ENCODE measurements around the gene PPM1E. TPM values are rescaled to one million over a fixed set of nuclear protein-coding genes. Genes with fewer than 3 reads are reported as not detected.
"Not testable (repeated sequence)": the region's sequence is repeated elsewhere in the genome, so short reads cannot be mapped to it uniquely, and the experiment has no call there.

PPM1E gene
- total RNA-seq, 2 experiments from 2014 or later = not detected

DNA sequence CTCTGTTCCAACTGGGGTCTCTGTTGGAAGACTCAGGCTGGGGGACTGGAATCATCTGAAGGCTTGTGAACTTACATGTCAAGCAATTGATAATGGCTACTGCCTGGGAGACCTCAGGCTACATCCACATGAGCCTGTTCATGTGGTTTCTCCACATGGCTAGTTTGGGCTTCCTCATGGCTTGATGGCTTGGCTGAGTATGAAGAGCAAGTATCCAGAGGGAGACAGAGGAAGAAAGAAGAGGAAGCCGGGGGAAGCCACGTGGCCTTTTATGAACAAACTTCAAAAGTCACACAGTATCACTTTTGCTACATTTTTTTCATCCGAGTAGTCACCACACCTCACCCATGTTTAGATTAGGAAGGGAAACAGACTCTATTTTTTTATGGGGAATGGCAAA, 192.2 kb downstream of the PPM1E start:
- Mint-ChIP-seq H3K9me3 (peaks cover 18% of the 10 kb centered on the region), H3K27ac (no peak overlapping the region), H3K4me1 (no peaks in the 10 kb centered on the region), H3K36me3 (ENCODE audit: low read depth) (peaks cover 3% of the 10 kb centered on the region), H3K4me3 (no peak overlapping the region), H3K27me3 (peaks cover 9% of the 10 kb centered on the region)
- ChIA-PET POLR2A (no interaction called here), CTCF (no interaction called here)
- no peak for DNase-seq

DNA sequence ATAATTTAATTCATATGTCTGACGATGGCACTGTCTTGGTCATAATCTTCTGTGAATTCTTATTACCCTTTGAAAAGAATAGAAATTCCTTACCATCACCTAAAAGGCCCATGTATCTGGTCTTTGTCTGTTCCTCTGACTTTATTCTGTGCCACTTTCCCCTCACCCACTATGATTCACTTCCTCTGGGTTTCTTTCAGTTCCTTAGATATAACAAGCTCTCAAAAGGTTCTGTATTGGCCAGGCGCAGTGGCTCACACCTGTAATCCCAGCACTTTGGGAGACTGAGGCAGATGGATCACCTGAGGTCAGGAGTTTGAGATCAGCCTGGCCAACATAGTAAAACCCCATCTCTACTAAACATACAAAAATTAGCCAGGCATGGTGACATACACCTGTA, 198.7 kb downstream of the PPM1E start:
- H3K36me3 Mint-ChIP-seq (ENCODE audit: low read depth); H3K27ac Mint-ChIP-seq; H3K4me3 Mint-ChIP-seq; H3K4me1 Mint-ChIP-seq; POLR2A ChIA-PET; DNase-seq; H3K27me3 Mint-ChIP-seq; CTCF ChIA-PET: not testable (repeated sequence)
- H3K9me3 Mint-ChIP-seq = peaks cover 22% of the 10 kb centered on the region

DNA sequence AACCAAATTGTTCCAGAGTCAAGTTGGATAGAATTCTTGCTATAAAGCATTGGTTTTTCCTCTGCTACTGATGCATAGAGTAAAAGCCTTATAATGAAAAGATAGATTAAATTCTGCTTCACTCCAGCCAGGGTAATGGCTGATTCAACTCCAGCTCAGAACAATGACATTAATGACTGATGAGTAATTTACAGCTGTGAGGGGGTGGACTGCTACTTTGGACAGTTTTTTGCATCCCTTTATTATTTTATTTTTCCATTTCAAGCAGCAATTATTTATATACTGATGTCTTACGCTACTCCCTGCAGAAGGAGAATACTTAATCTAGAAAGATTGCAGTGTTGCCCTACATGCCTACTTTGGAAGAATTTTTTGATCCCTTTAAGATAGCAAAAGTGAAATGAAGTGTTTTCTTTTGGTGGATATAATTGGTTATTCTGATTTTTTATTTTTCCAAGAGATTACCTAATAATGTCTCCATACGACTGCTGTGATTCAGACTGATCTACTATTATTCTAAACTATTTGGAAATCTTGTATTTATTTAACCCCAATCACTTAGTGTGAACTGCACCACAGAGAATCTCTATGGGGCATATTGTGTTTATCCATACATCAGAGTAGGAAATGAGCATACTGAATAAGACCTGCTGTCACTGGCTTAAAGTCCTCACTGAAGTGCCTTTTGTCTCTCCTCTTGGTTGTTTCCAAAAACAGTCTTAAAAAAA, 201.5 kb downstream of the PPM1E start:
- Mint-ChIP-seq H3K27me3 (peaks cover 2% of the 10 kb centered on the region), H3K4me3 (no peak overlapping the region), H3K36me3 (ENCODE audit: low read depth) (no peaks in the 10 kb centered on the region), H3K9me3 (peaks cover 9% of the 10 kb centered on the region), H3K27ac (no peak overlapping the region), H3K4me1 (peaks cover 9% of the 10 kb centered on the region)
- no peak for DNase-seq
- ChIA-PET POLR2A (no interaction called here), CTCF (no interaction called here)

DNA sequence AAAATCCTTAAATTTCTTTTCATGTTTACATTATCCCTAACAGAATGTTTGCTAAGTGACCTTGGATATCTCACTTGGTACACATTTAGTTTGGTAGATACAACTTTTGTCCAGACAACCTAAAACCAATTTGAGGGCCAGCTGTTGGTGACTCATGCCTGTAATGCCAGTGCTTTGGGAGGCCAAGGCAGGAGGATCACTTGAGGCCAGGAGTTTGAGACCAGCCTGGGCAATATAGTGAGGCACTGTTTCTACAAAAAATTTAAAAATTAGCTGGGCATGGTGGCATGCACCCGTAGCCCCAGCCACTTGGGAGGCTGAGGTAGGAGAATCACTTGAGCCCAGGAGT, 202.0 kb downstream of the PPM1E start:
- H3K36me3 Mint-ChIP-seq (ENCODE audit: low read depth); H3K9me3 Mint-ChIP-seq; H3K4me3 Mint-ChIP-seq; H3K27ac Mint-ChIP-seq; DNase-seq; CTCF ChIA-PET; H3K27me3 Mint-ChIP-seq; H3K4me1 Mint-ChIP-seq; POLR2A ChIA-PET: not testable (repeated sequence)

DNA sequence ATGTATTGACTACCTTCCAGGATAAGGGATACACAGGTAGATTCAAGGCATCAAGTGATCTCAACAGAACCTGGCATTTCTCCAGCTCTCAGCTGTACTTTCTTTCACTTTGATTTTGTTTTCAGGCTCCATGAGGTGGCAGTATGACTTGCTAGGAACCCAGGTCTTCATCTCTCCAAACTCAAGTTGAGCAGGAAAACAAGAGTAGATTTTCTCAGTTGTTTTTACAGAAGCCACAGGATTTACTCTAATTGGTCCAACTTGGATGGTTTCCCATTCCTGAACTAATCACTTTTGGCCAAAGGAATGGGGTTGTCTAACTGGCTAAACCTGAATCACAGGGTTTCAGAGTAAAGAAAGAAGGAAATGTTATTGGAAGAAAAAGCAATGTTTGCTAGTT, 204.4 kb downstream of the PPM1E start:
- H3K27me3 Mint-ChIP-seq = peaks cover 2% of the 10 kb centered on the region
- POLR2A ChIA-PET = no interaction called here
- CTCF ChIA-PET = no interaction called here
- no peak overlapping the region for H3K27ac Mint-ChIP-seq
- no peaks in the 10 kb centered on the region for H3K9me3 Mint-ChIP-seq
- H3K4me3 Mint-ChIP-seq = no peak overlapping the region
- H3K36me3 Mint-ChIP-seq (ENCODE audit: low read depth) = no peaks in the 10 kb centered on the region
- no peaks in the 10 kb centered on the region for H3K4me1 Mint-ChIP-seq
- no peak for DNase-seq

DNA sequence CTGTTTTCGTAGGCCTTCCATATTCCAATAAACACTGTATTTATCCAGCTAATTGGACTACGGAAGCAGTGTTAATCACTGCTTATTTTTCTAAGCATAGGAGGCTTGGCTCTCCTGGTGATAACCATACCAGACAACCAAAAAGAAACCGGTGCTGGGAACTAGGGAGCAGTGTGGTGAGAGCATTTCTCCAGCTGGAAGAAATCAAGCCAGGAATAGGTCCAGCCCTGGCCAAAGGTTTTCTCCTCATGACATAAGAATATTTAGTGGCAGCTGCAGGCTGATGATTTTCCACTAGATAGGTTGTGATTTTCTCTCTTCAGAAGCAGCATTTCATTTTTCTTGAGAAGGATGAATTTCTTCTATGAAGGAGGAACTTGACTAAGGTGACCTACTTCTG, 209.6 kb downstream of the PPM1E start:
- Mint-ChIP-seq H3K4me3 (no peak overlapping the region), H3K9me3 (no peaks in the 10 kb centered on the region), H3K4me1 (peaks cover 12% of the 10 kb centered on the region), H3K36me3 (ENCODE audit: low read depth) (no peaks in the 10 kb centered on the region), H3K27me3 (peaks cover 8% of the 10 kb centered on the region), H3K27ac (no peak overlapping the region)
- POLR2A ChIA-PET = no interaction called here
- CTCF ChIA-PET = no interaction called here
- DNase-seq = no peak

DNA sequence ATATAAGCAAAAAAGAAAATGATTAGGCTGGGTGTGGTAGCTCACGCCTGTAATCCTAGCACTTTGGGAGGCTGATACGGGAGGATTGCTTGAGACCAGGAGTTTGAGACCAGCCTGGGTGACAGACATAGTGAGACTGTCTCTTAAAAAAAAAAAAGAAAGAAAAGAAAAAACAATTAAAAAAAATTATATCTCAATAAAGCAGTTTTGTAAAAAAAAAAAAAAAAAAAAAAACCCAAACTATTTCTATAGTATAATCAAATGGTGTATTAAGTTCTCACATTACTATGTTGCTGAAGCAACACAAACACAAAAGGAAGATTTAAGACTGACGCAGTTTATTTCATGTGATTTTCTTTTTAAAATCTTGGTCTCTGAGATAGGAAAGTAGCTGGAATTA, 210.6 kb downstream of the PPM1E start:
- Mint-ChIP-seq H3K27me3 (peaks cover 10% of the 10 kb centered on the region), H3K36me3 (ENCODE audit: low read depth) (no peaks in the 10 kb centered on the region), H3K27ac (no peak overlapping the region), H3K4me3 (no peak overlapping the region), H3K9me3 (no peaks in the 10 kb centered on the region), H3K4me1 (peaks cover 12% of the 10 kb centered on the region)
- CTCF ChIA-PET = no interaction called here
- POLR2A ChIA-PET = no interaction called here
- no peak for DNase-seq

DNA sequence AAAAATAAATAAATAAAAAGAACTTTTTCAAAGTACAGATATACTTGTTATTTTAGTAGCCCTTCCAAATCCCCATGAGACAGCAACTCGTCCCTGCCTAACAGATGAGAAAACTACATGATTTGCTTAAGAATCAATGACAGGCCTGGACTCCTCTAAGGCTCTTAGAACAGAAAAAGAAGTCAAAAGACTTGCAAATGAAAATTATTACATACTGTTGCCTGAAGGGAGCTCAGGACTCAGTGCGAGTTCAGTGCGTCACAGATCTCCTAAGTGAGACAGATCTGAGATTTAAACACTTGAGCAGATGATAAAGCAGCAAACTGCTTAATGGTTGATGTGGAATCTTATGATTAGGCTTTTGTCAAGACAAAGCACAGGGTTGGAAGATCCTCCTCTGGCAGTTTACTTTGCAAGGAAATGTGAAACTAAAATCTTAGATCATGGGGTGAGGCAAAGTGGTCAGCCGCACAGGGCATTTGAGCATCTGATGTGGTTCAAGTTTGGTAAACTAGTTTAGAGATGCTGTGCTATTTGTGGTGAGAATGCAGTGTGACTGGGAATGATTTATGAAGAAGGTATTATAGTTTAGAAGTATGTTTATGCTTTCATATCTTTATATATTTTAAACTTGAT, 212.9 kb downstream of the PPM1E start:
- no peak overlapping the region for H3K4me3 Mint-ChIP-seq
- no peaks in the 10 kb centered on the region for H3K9me3 Mint-ChIP-seq
- H3K27ac Mint-ChIP-seq = no peak overlapping the region
- ChIA-PET CTCF (no interaction called here), POLR2A (no interaction called here)
- H3K27me3 Mint-ChIP-seq = peaks cover 10% of the 10 kb centered on the region
- peak; percentile 43 for DNase-seq
- H3K36me3 Mint-ChIP-seq (ENCODE audit: low read depth) = no peaks in the 10 kb centered on the region
- H3K4me1 Mint-ChIP-seq = peaks cover 12% of the 10 kb centered on the region

DNA sequence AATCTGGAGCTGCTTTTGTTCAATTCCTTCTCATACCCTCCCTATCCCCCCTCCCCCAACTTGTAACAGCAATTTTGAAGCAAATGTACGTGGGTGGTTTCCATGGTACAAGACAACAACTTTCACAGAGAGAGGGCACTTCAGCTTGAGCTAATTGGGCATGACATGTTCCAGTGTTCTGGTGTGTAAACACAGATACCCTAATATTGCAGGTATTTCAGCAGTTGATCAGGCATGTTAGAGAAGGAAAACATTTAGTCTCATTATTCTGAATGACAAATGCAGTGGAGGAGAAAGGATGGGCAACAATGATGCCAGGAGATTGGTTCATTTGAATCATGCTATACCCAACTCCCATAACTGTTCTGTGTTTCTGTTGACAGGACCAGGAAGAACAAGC, 213.5 kb downstream of the PPM1E start:
- Mint-ChIP-seq H3K27me3 (peaks cover 10% of the 10 kb centered on the region), H3K9me3 (no peaks in the 10 kb centered on the region), H3K4me3 (no peak overlapping the region), H3K27ac (no peak overlapping the region), H3K4me1 (peaks cover 12% of the 10 kb centered on the region), H3K36me3 (ENCODE audit: low read depth) (no peaks in the 10 kb centered on the region)
- no peak for DNase-seq
- POLR2A ChIA-PET = no interaction called here
- CTCF ChIA-PET = no interaction called here

DNA sequence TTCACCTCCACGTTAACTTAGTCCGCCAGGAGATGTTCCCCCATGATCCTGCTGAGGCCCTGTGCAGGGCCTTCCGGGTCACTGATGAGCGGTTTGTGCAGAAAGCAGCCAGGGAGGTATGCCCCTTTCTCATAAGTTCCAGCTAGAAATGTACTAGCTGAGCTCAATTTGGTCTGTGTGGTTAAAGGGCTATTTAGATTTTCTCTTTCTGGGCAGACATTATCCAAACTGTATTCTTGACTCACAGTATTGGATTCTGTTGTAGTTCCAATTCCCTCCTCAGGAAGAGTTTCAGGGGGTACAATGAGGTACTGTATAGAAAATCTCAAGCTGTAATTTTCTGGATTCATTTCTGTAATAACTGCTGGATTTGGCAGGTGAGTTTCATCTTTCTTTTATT, 214.0 kb downstream of the PPM1E start:
- Mint-ChIP-seq H3K27me3 (peaks cover 10% of the 10 kb centered on the region), H3K9me3 (no peaks in the 10 kb centered on the region), H3K36me3 (ENCODE audit: low read depth) (no peaks in the 10 kb centered on the region), H3K4me3 (no peak overlapping the region), H3K27ac (no peak overlapping the region), H3K4me1 (peaks cover 12% of the 10 kb centered on the region)
- no peak for DNase-seq
- CTCF ChIA-PET = interaction anchor here (1.4 kb wide), 1 partner anchor 9 kb away, joined by 5 read pairs; no protein-coding TSS in a partner anchor
- POLR2A ChIA-PET = no interaction called here

DNA sequence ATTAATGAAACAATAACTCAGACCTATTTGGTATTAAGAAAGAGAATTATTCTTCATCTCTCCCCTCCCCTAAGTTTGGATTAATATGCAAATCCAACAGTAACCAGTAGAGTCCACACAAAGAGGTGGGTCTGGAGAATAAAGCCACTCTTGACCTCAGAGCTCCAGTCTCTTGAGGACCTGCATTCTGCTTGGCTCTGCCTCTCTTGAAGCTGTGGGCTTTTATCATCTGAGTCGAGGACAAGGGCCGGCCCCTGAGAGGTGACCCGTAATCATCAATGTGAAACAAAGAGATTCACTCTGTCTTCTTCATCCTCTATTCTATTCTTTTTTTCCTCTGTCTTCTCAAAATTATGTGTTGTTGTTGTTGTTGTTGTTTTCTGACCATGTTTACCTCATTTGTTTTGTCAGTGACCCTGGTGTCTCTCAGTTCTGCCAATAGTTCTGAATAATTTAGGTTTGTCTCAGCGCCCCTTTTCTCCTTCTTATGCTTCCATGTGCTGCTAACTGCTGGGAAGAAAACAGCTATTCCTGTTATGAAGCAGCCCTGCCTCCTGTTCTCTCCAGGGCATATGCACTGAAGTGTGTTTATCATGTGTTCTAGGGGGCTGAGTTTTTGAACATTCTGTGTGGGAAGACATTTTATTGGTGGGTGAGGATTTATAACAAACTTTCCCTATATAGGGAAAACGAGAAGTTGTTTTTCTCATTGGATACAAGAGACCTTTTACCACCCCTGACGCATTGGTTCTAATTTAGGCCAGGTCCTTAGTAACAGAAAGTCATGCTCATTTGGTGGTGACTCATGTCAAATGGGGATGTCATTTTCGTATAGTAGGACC, 215.2 kb downstream of the PPM1E start:
- Mint-ChIP-seq H3K27ac (no peak overlapping the region), H3K4me1 (peaks cover 12% of the 10 kb centered on the region), H3K9me3 (no peaks in the 10 kb centered on the region), H3K36me3 (ENCODE audit: low read depth) (no peaks in the 10 kb centered on the region), H3K27me3 (peaks cover 4% of the 10 kb centered on the region), H3K4me3 (no peak overlapping the region)
- DNase-seq = no peak
- ChIA-PET CTCF (interaction anchor here (0.6 to 1.4 kb wide), 4 partner anchors 8 to 392 kb away, joined by 3 to 5 read pairs (median 3); no protein-coding TSS in a partner anchor), POLR2A (no interaction called here)

DNA sequence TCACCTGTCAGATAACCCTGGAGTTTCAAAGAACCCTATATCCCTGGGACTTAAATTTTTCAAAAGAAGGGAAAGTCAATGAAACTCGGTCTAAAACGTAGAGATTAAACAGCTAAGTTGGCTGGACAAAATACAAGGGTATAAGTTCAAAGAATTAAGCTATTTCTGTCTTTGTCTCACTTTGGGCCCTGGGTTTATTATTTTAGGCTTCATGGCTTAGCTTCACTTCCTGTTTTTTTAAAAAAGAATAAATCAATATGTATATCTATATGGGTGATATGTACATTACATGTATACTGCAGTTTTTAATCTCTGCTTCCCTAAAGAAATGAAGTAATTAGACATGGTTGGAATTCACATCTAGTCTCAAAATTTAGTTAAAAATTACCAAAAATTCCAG, 218.7 kb downstream of the PPM1E start:
- Mint-ChIP-seq H3K4me1 (peaks cover 3% of the 10 kb centered on the region), H3K36me3 (ENCODE audit: low read depth) (no peaks in the 10 kb centered on the region), H3K9me3 (no peaks in the 10 kb centered on the region), H3K27me3 (peaks cover 2% of the 10 kb centered on the region), H3K4me3 (no peak overlapping the region), H3K27ac (no peak overlapping the region)
- CTCF ChIA-PET = no interaction called here
- no peak for DNase-seq
- POLR2A ChIA-PET = no interaction called here

DNA sequence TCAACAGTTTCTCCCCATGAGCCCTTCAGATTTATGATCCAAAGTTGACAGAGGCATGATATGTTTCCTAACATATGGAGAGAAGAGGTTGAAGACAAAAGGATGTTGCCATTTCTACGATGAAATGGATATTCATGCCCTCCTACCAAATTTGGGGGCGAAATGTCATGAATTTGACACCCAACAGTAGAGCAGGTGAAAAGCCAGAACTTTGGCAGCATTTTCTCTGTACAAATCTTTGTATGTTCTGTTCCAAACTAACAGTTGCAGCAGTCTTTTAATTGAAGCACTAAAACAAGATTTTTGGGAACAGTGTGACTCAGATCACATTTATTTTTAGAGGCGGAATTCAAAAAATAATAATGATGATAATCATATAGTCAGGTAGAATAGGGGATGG, 220.9 kb downstream of the PPM1E start:
- ChIA-PET CTCF (interaction anchor here (1.1 kb wide), 1 partner anchor 13 kb away, joined by 4 read pairs; no protein-coding TSS in a partner anchor), POLR2A (interaction anchor here (0.6 kb wide), 1 partner anchor 38 kb away, joined by 10 read pairs; no protein-coding TSS in a partner anchor)
- Mint-ChIP-seq H3K36me3 (ENCODE audit: low read depth) (no peaks in the 10 kb centered on the region), H3K27ac (no peak overlapping the region), H3K4me1 (no peaks in the 10 kb centered on the region), H3K27me3 (no peaks in the 10 kb centered on the region), H3K4me3 (no peak overlapping the region), H3K9me3 (no peaks in the 10 kb centered on the region)
- DNase-seq = no peak
